GM21526 (cell line): ENCODE measurements around the gene SH3BGRL3.
"Not testable (repeated sequence)": the region's sequence is repeated elsewhere in the genome, so short reads cannot be mapped to it uniquely, and the experiment has no call there.

ENCODE experiments used
- ATAC-seq: cut with Tn5 transposase; IDR thresholded peaks from one replicate; pipeline ENCODE4 v1.9.1; 2021; ENCODE audit warnings: moderate library complexity; ENCODE audit not compliant: unreplicated experiment, low FRiP score

The SH3BGRL3 gene

GRCh38 chr1:26290122-26290881 is 10.4 kb downstream of the SH3BGRL3 start:
- no peak for ATAC-seq

GRCh38 chr1:26290882-26291261 is 11.0 kb downstream of the SH3BGRL3 start:
- ATAC-seq, result no peak

- ATAC-seq, result no peak
Measured at GRCh38 chr1:26291433-26291832, 11.5 kb downstream of the SH3BGRL3 start.

GRCh38 chr1:26291939-26292338 is 12.1 kb downstream of the SH3BGRL3 start:
- ATAC-seq, result no peak

- ATAC-seq, result not testable (repeated sequence)
Measured at GRCh38 chr1:26292735-26293134, 12.8 kb downstream of the SH3BGRL3 start.

- ATAC-seq, result no peak
Measured at GRCh38 chr1:26293911-26294463, 14.1 kb downstream of the SH3BGRL3 start.

- ATAC-seq, result no peak
Measured at GRCh38 chr1:26295194-26296138, 15.6 kb downstream of the SH3BGRL3 start.

- no peak for ATAC-seq
Measured at GRCh38 chr1:26296340-26297056, 16.6 kb downstream of the SH3BGRL3 start.

- no peak for ATAC-seq
Measured at GRCh38 chr1:26297057-26297790, 17.3 kb downstream of the SH3BGRL3 start.

GRCh38 chr1:26297791-26298124 is 17.9 kb downstream of the SH3BGRL3 start:
- ATAC-seq, result no peak

- ATAC-seq, result no peak
Measured at GRCh38 chr1:26300578-26301275, 20.8 kb downstream of the SH3BGRL3 start.

GRCh38 chr1:26302733-26303405 is 23.0 kb downstream of the SH3BGRL3 start:
- no peak for ATAC-seq

GRCh38 chr1:26305667-26306289 is 25.9 kb downstream of the SH3BGRL3 start:
- ATAC-seq, result no peak

- peak; percentile 97 for ATAC-seq
Measured at GRCh38 chr1:26306290-26307229, 26.7 kb downstream of the SH3BGRL3 start, which contains the start of gene UBXN11. Gene UBXN11 (minus strand): TSS chr1:26306636. CDS start chr1:26302883, 3,753 bp downstream.

GRCh38 chr1:26307363-26307781 is 27.5 kb downstream of the SH3BGRL3 start:
- no peak for ATAC-seq

GRCh38 chr1:26307966-26308899 is 28.3 kb downstream of the SH3BGRL3 start:
- ATAC-seq, result not testable (repeated sequence)
